ENCODE measurements around the gene RNF208.
A peak's percentile ranks its signal among the peaks of the same experiment; 100 is the strongest.

Gene RNF208

GRCh38 chr9:137227853-137228505 lies 5.9 kb upstream of the RNF208 start:
- DNase-seq (ENCODE audit: low read depth), result no peak

- DNase-seq (ENCODE audit: low read depth), result peak; percentile 65
Measured at GRCh38 chr9:137227054-137227852, 5.2 kb upstream of the RNF208 start, which contains the start of gene RNF224. TSS of gene RNF224 (plus strand) at chr9:137227502. CDS start at chr9:137228336, 834 bp downstream.

DNA sequence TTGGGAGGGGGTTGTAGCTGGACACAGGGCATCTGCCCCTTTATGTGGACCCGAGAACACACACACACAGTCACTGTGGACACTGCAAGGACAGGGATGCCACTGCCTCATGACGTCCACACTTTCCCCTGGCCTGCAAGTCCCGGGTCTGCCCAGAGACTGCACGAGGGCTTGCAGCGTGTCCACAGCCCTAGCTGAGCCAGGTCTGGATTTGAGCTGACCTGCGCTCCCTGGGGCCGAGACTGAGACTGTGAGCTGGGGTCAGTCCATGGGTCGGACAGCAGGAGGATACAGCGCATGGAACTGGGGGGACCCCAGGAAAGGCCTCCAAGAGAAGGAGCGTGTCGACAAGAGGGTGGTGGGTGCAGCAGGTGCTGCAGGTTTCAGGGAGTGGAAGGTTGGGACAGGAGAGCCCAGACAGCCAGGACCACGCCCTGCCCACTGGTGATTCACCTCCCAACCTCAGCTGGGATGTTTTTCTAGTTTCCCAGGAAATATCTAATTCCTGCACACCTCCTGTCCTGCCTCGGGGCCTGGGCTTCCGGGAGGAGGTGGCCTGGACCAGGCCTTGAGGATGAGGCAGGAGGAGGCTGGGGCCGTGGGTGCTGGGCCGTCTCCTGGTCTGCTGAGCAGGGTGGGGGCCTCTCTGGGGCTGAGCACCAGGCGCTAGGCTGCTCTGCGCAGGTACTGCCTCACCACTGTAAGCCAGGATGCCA lies 4.5 kb upstream of the RNF208 start:
- DNase-seq (ENCODE audit: low read depth), result no peak

- DNase-seq (ENCODE audit: low read depth), result no peak
Measured at GRCh38 chr9:137225699-137226331, 3.8 kb upstream of the RNF208 start.

GRCh38 chr9:137224830-137225694 lies 3.0 kb upstream of the RNF208 start, which contains the start of gene CYSRT1:
TSS of gene CYSRT1 (plus strand) at chr9:137225174. CDS start at chr9:137225622, 448 bp downstream.
- no peak for DNase-seq (ENCODE audit: low read depth)

DNA sequence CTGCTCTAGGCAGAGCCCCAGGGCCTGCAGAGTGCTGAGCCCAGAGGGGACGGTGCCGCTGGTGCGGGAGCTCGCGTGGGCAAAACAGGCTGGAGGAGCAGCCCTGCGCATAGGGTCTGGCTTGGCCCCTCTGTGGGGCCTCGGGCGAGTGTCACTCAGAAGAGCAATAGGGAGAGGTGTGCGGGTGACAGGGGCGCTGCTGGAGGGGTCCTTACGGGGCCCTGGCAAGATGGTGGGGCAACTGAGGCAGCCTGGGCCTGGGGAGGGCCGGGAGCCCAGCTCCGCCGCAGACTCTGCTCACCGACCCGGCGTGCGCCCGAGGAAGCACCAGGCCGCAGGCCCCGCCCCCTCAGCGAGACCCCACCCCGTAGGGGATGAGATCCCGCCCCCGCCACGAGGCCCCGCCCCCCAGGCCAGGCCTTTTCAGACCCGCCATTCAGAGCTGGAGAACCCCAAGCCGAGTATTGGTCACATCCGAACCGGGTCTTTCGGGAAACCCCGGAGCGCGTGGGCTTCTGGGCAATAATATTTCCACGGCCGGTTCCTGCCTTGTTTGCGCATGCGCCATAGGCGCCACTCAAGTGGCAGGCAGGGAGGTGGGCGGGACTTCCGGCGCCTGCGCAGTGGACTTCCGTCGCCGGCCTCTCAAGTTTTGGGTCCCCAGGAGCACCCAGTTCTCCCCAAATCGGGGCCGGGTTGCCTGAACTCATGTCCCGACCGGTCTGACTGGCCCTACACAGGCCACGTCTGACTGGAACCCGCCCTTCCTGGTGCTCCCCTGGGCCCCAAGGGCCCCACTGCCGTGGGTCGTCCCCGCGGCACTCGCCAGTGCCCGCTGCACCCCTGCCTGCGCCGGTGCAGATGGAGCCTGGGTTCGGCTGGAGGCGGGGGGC lies 1.3 kb upstream of the RNF208 start:
- DNase-seq (ENCODE audit: low read depth), result peak; percentile 96

DNA sequence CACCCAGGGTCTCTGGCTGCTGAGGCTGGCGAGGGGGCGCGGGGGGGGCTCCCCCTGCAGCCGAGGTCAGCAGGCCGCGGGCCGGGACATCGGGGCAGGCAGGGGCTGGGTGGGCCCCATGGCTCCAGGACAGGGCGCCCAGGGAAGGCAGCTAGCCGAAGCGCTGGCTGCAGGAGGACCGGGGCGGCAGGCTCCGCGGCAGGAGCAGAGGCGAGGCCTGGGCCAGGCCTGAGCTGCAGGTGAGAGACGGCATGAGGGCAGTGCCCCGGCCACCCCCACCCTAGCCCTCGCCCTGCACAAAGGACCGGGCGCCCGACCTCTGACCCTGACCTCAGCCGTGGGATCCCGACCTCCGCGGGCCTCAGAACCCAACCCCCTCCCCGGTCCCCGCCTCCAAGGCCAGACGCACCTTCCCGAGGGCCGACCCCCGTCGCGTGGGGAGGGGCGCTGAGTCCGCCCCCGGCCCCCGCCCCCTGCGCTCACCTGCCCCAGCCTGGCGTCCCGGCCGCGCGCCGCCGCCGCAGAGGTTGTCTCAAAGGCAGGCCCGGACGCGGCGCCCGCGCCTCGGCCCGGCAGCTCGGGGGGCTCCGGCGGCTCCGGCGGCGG lies 431 bp downstream of the RNF208 start:
- DNase-seq (ENCODE audit: low read depth), result no peak

DNA sequence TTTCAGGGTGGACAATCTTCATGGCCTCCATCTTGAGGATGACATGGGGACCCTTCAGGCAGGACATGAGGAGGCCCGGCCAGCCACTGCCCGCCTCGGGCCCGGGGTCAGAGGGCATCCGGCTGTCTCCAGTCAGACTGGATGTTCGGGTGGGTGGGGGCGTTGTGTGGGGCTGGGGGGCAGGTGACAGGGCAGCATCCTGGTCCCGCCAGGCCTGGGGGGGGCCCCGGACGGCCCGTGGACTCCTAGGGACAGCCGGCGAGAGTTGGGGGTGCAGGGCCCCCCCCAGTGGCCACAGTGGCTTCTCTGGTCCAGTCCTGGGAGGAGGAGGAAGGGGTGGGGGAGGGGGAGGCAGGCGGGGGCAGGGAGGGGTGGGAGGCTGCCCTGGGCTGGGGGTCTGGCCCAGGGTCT lies 940 bp downstream of the RNF208 start:
- DNase-seq (ENCODE audit: low read depth), result no peak

DNA sequence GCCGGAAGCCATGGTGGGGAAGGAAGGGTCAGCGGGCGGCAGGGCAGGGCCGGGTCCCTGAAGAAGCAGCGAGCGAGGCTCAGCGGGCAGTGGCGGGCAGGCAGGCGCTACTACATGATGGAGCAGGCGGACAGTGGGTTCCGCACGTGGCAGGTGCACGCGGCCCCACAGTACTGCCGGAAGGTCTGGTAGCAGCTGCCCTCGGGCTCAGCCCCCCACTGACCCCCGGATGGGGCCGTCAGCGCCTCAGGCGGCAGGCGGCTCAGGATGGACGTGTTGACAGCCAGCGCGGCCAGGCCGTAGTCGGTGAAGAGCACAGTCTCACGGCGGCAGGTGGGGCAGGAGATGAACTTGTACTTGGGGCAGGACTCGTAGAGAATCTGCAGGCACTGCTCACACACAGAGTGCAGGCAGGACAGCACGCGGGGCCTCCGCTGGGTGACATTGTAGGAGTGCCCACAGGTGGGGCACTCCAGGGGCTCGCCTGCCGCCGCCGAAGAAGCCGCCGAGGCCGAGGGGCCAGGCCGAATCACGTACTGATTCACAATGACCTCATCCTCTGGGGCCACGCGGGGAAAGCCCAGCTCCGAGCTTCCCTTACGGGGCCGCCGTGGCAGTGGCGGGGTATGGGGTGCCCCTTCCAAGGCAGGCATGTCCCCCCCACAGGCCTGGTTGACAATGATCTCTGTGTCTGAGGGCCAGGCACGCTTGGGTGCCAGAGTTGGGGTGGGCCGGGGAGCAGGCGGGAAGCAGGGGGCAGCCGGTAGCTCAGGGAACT lies 1.5 kb downstream of the RNF208 start:
- no peak for DNase-seq (ENCODE audit: low read depth)

- no peak for DNase-seq (ENCODE audit: low read depth)
Measured at GRCh38 chr9:137219757-137220316, 2.2 kb downstream of the RNF208 start.

- no peak for DNase-seq (ENCODE audit: low read depth)
Measured at GRCh38 chr9:137218754-137219271, 3.2 kb downstream of the RNF208 start.

DNA sequence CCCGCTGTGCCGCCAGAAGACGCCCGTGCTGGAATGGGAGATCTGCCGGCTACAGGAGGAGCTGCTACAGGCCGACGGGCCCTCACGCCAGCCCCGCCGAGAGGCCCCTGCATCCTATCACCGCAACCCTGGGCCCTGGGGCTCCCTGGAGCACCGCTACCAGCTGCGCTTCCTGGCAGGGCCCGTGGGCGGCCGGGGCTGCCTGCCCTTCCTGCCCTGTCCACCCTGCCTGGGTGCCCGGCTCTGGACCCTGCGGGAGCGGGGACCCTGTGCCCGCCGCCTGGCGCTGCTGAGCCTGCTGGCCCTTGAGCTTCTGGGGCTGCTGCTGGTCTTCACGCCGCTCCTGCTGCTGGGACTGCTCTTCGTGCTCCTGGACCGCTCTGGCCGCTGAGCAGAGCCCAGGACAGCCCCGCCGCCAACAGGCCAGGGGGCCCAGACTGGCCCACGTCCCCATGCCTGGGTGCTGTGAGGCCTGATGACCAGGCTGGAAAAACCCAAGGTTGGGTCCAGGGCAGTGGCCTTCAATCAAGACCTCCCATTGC lies 3.8 kb downstream of the RNF208 start:
- DNase-seq (ENCODE audit: low read depth), result no peak

DNA sequence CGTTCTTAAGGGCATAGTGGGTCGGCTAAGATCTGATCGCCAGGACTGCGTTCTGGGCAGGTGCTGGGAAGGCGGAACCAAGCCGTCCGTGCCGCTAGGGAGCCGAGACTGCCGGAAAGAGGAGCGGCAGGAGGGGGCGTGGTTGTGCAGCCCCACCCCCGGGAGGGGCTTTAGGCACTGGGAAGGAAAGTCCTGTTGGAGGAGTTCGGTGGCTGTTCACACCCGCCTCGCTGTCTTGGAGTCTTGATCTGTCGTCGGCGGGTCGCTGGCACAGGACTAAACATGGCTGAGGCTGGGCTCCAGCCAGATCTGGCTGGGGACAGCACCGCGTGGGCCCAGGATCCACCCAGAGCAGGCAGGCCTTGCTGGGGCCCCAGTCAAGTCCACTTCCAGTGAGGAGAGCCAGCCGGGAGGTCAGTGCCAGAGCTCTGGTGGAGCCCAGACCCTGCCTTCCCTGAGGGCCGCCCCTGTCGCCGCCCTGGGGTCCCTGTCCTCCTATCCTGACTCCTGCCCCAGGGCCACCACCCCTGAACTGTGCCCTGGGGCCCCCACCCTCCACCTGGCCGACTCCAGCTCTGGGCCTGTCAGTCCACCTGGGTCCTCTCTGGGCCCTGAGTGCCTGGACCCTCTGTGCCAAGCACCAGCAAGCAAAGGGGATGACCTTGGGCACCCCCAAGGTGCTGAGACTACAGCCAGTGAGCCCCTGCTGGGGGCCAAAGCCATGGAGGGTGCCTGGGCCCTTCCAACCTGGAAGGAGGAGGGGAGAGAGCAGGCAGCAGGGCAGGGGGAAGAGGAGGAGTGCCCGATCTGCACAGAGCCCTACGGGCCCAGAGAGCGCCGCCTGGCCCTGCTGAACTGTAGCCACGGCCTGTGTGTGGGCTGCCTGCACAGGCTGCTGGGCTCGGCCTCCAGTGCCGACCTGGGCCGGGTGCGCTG lies 4.5 kb downstream of the RNF208 start:
- DNase-seq (ENCODE audit: low read depth), result no peak

GRCh38 chr9:137216188-137216965 lies 5.7 kb downstream of the RNF208 start:
- DNase-seq (ENCODE audit: low read depth), result no peak

DNA sequence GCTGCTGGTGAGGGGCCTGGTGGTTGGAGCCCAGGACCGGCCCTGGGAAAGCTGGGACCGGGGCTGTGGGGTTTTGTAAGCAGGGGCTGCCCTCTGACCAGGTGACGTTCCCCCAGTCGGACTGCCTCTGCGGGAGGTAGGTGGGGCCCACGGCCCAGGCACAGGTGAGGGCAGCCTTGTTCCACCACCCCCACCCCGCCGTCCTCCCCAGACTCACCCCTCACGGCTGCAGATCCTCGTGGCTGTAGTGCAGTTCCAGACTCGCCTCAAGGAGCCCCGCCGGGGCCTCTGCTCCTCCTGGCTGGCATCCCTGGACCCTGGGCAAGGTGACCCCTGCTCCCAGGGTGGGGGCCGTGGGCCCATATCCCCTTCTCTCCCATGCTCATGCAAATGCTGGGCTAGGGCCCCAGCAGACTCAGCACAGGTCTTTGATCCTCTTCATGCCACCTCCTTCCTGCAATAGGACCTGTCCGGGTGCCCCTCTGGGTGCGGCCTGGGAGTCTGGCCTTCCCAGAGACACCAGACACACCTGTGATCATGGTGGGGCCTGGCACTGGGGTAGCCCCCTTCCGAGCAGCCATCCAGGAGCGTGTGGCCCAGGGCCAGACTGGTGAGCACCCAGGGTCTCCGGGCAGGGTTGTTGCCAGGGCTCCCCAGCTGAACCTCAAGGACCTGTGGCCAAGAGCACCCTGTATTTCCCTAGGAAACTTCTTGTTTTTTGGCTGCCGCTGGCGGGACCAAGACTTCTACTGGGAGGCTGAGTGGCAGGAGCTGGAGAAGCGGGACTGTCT lies 6.6 kb downstream of the RNF208 start:
- no peak for DNase-seq (ENCODE audit: low read depth)
